HG02571 (cell line): ENCODE results near the gene SYT1.
"Not testable (repeated sequence)": the region's sequence is repeated elsewhere in the genome, so short reads cannot be mapped to it uniquely, and the experiment has no call there.

Source experiments
- ATAC-seq: cut with Tn5 transposase; IDR thresholded peaks from one replicate; pipeline ENCODE4 v1.9.1; 2021; ENCODE audit warnings: mild to moderate bottlenecking, moderate library complexity; ENCODE audit not compliant: unreplicated experiment

The SYT1 gene

GRCh38 chr12:79424109-79424721 is 559.6 kb downstream of the SYT1 start:
- no peak for ATAC-seq

- no peak for ATAC-seq
These were observed 561.5 kb downstream of the SYT1 start for GRCh38 chr12:79426121-79426520.

GRCh38 chr12:79426744-79427143 is 562.2 kb downstream of the SYT1 start:
- ATAC-seq = not testable (repeated sequence)

DNA sequence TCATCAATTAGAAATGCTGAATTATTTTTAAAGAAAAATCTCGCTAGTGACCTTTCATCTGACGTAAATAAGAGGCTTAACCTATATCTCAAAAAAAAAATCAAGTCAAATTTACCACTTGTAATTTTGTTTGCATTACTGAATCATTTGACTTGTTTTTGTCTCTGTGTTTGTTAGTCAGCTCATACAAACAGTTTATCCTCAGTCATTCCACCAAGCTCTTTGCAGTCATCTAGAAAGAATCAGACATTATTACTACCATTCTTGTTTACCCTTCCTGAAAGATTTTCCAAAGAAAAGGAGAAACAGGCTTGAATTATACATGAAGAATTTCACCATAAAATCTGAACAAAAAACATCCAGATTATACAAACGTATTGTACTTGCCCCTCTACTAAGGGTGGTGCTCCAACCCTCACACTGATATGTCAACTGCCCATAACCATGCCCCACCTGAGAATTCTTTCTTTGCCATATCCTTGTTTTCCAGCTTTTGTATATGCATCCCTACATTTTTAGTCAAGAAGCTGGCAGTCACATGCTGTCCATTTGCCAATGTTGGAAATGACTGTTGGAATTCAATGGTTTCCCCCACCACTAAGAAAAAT is 569.0 kb downstream of the SYT1 start:
- ATAC-seq = no peak

GRCh38 chr12:79434561-79434960 is 570.0 kb downstream of the SYT1 start:
- ATAC-seq = no peak

DNA sequence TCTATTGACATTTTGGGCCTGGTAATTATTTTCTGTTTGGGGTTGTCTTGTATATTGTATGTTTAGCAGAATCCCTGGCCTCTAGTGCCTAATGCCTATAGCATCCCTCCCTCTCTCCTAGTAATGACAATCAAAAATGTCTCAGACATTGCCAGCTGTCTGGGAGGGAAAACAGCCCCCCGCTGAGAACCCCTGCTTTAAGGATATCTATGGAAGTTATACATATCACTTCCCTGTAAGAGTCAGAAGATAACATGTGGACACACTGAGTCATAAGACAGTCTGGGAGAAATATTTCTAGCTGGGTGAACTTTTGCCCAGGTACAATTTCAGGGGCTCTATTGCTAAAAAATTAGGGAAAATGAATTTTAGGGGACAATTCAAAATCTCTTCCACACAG is 571.2 kb downstream of the SYT1 start:
- no peak for ATAC-seq

DNA sequence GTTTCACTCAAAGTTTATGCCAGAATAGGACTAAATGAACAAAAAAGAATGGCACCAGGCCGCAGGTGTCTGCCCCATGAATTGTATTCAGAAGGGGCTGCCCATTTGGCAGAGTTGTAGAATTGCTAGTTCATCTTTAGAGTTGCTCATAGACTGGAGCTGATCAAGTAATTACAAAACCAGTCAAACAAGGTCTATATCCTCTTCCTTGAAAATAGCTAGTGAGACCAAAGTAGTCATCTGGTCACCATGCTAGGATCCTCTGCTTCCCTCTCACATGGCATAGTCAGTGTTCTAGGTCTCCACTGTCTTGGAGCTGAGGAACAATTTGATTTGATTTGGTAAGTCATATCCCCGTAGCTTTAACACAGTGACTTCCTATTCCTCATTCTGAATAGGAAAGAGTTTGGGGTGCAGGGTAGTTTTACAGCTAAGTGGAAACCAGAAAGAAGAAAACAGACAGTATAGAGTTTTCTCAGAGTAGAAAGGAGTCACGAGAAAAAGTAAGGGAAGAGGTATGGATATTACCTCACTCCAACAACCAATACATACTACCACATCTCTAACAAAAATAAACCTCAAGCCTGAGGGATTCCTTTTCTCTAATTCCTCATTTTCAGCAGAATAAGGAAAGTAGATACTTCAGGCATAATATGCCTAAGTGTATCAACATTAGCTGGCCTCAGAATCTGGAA is 574.1 kb downstream of the SYT1 start:
- no peak for ATAC-seq

GRCh38 chr12:79439175-79439825 is 574.7 kb downstream of the SYT1 start:
- ATAC-seq = no peak

- ATAC-seq = no peak
These were observed 577.0 kb downstream of the SYT1 start for GRCh38 chr12:79441534-79441933.

GRCh38 chr12:79442396-79442795 is 577.8 kb downstream of the SYT1 start:
- ATAC-seq = no peak

- no peak for ATAC-seq
These were observed 579.5 kb downstream of the SYT1 start for GRCh38 chr12:79444089-79444488.

DNA sequence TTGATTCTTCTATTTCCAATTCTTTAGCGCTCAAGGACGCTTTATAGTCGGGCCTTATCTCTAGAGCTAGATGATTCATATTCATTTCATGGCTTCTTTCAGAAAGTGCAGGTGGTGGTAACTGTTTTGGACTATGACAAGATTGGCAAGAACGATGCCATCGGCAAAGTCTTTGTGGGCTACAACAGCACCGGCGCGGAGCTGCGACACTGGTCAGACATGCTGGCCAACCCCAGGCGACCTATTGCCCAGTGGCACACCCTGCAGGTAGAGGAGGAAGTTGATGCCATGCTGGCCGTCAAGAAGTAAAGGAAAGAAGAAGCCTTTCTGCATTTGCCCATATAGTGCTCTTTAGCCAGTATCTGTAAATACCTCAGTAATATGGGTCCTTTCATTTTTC is 584.2 kb downstream of the SYT1 start:
- ATAC-seq = no peak

DNA sequence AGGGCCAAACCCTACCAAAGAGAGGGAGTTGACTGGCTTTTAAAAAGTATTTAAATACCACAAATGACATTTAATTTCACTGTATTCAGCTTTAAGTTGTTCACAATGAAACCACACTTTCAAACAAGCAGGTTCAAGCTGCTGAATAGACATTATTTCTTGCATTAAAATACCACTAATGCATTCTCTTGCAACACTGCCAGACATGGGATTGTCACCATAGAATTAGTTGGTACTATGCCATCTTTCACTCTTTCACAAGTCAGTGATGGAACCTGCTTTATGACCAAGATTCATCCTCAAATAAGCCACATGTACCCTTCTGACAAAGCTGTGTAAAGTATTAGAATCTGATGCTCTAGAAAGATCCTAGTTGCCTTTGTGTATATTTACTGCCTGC is 586.8 kb downstream of the SYT1 start:
- ATAC-seq = no peak

DNA sequence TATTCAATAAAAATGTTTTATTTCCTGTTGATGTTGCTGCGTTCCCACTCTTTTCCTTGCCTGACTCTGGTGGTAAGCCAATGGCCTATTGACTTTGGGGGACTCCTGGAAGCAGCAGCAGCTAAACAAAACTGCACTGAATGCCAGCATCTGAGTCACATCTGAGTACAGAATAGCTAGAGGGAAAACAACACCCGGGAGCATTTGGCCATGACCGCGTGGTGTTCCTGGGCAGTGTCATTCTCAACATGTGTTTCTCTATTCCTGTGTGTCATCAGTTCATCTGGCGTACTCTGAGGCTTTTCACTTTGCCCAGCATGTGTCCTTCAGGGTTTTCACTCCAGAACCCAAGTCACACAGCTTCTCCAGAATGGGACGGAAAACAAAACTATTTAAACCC is 587.4 kb downstream of the SYT1 start:
- ATAC-seq = no peak

DNA sequence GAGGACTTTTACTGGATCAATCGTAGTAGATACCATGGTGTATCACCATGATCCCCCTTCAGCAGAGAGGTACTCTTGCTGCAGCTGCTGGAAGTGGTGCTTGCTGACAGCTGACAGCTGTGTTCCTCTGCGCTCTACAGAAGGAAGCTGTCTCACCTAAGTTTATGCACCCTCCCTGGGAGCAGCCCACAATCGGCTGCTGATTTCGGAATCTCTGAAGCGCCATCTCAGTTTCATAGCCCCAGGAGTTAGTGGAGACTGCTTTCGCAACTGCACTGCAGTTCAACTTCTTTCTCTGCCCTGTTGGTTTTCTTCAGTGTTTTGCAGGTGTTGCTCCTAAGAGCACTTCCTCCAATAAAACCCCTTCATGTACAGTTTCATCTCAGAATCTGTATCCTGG is 588.3 kb downstream of the SYT1 start:
- ATAC-seq = no peak

- ATAC-seq = no peak
These were observed 589.2 kb downstream of the SYT1 start for GRCh38 chr12:79453820-79454219.

DNA sequence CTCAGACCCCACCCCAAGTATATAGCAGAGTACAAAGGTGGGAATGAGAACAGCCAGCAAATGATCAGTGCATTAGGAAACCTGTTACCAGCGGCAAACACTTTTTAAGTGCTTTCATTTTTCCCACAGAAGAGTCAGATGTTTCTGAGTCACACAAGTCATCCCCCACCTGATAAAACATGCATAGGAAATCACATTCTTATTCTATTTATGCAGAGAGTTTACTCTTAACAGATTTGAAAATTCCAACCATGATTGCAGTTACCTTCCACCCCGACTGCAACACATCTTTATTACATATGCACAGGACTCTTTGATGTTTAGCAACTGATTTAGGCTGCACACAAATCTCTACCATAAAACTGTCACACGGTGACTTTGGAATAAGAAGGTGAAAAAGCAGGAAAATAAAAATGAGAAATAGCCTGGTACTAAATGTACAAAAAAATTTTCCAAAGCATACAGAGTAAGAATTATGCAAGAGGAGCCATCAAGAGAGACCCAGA is 589.8 kb downstream of the SYT1 start:
- ATAC-seq = no peak

DNA sequence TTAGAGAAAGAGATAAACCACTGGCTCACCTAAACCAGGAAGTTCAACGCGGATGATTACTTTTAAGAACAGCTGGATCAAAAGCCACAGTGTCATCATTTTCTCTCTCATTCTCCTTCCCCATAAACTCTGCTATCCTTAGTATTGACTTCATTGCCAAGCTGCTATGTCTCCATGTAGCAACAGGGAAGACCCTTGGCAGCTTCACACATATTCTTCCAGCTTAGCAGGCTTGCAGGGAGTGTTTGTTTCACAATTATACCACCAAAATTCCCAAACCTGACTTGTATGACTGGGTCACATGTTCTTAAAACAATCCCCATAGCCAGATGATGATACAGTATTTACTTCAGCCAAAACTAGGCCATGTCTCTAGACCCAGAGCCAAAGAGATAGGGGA is 590.7 kb downstream of the SYT1 start:
- ATAC-seq = no peak

- no peak for ATAC-seq
These were observed 617.7 kb downstream of the SYT1 start for GRCh38 chr12:79482323-79482722.

DNA sequence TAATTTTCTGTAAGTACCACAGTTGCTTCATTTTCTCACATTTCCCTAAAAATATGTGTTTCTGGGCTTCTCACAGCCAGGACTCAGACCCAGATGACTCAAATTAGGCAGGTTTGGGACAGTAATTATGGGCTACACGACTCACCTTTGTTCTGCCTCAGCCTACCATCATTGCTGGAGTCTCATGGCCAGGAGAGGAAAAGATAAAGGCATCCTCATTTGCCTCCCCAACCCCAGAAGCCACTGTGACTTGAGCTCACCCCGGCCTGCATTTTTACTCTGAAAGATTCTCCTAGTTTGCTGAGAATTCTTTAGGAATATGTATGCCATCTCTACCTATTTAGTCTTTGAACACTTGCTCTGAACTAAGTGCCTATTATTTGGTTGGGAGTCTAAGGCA is 618.3 kb downstream of the SYT1 start:
- no peak for ATAC-seq

GRCh38 chr12:79486154-79486553 is 621.6 kb downstream of the SYT1 start:
- no peak for ATAC-seq
